Measurements from ENCODE around the gene STN1.

DNA sequence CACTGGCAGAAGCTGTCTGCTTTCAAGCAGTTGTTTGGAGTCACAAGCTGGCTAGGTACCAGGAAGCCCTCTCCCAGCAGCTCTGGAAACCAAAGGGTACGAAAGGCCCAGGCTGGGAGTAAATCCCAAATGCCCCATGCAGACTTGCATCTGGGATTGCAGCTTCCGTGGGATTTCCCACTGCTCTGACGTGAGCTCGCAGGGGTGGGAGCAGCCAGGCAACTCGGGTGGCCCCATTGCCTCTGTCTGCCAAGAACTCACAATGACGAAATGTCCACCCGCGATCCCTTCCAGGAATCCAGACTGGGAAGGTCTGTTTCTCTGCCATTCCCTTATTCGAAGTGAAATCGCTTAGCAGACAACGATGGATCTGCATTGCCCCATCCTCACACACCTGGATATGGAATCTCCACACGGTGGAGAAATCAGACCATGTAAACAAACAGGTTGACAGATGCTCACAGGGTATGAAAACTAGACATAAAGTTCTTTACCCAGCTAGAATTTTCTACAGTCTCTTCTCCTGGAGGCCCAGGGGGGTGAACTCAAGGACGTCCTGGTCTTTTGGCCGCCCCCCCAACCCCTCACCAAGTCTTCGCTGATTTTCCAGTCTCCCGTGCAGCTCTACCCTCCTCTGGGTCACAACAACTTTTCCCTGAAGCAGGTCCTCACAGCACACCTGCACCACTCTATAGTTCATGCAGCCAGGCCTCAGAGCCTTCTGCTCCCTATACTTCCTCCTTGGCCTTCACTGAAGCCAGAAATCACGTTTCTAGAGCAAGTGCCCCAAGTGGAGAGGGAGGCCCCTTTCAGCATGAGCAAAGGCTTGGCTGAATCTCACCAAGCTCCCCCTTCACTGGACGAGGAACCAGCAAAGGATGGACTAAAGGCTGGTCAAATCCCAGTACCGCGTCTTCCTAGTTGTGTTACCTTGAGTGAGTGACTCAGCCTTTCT is 82.6 kb downstream of the STN1 start:
- TF ChIP-seq, protein P1, sequence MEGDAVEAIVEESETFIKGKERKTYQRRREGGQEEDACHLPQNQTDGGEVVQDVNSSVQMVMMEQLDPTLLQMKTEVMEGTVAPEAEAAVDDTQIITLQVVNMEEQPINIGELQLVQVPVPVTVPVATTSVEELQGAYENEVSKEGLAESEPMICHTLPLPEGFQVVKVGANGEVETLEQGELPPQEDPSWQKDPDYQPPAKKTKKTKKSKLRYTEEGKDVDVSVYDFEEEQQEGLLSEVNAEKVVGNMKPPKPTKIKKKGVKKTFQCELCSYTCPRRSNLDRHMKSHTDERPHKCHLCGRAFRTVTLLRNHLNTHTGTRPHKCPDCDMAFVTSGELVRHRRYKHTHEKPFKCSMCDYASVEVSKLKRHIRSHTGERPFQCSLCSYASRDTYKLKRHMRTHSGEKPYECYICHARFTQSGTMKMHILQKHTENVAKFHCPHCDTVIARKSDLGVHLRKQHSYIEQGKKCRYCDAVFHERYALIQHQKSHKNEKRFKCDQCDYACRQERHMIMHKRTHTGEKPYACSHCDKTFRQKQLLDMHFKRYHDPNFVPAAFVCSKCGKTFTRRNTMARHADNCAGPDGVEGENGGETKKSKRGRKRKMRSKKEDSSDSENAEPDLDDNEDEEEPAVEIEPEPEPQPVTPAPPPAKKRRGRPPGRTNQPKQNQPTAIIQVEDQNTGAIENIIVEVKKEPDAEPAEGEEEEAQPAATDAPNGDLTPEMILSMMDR (IDR thresholded peaks at IDR 0.05), result no peak
- TF ChIP-seq JUND (IDR thresholded peaks at IDR 0.05), result no peak
- TF ChIP-seq TCF12 (IDR thresholded peaks at IDR 0.05), result no peak
- TF ChIP-seq, protein P2, sequence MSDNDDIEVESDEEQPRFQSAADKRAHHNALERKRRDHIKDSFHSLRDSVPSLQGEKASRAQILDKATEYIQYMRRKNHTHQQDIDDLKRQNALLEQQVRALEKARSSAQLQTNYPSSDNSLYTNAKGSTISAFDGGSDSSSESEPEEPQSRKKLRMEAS (IDR thresholded peaks at IDR 0.05; ENCODE audit: low read depth), result no peak
- TF ChIP-seq TEAD4 (IDR thresholded peaks at IDR 0.05; ENCODE audit: borderline replicate concordance, insufficient read depth), result no peak
- TF ChIP-seq EP300 (IDR thresholded peaks at IDR 0.05; ENCODE audit: borderline replicate concordance in 1 of 2, low read depth in 1 of 2, low read length in 1 of 2), result no peak
- TF ChIP-seq POLR2AphosphoS5 (IDR thresholded peaks at IDR 0.05; ENCODE audit: low read depth, low read length), result no peak
- TF ChIP-seq, protein P3, sequence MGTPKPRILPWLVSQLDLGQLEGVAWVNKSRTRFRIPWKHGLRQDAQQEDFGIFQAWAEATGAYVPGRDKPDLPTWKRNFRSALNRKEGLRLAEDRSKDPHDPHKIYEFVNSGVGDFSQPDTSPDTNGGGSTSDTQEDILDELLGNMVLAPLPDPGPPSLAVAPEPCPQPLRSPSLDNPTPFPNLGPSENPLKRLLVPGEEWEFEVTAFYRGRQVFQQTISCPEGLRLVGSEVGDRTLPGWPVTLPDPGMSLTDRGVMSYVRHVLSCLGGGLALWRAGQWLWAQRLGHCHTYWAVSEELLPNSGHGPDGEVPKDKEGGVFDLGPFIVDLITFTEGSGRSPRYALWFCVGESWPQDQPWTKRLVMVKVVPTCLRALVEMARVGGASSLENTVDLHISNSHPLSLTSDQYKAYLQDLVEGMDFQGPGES (IDR thresholded peaks at IDR 0.05; ENCODE audit: low read depth, low read length), result no peak
- TF ChIP-seq, protein P4, sequence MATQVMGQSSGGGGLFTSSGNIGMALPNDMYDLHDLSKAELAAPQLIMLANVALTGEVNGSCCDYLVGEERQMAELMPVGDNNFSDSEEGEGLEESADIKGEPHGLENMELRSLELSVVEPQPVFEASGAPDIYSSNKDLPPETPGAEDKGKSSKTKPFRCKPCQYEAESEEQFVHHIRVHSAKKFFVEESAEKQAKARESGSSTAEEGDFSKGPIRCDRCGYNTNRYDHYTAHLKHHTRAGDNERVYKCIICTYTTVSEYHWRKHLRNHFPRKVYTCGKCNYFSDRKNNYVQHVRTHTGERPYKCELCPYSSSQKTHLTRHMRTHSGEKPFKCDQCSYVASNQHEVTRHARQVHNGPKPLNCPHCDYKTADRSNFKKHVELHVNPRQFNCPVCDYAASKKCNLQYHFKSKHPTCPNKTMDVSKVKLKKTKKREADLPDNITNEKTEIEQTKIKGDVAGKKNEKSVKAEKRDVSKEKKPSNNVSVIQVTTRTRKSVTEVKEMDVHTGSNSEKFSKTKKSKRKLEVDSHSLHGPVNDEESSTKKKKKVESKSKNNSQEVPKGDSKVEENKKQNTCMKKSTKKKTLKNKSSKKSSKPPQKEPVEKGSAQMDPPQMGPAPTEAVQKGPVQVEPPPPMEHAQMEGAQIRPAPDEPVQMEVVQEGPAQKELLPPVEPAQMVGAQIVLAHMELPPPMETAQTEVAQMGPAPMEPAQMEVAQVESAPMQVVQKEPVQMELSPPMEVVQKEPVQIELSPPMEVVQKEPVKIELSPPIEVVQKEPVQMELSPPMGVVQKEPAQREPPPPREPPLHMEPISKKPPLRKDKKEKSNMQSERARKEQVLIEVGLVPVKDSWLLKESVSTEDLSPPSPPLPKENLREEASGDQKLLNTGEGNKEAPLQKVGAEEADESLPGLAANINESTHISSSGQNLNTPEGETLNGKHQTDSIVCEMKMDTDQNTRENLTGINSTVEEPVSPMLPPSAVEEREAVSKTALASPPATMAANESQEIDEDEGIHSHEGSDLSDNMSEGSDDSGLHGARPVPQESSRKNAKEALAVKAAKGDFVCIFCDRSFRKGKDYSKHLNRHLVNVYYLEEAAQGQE (IDR thresholded peaks at IDR 0.05; ENCODE audit: low read depth, low read length), result no peak
- TF ChIP-seq YY1 (IDR thresholded peaks at IDR 0.05; ENCODE audit: low read depth), result no peak
- no peak for TF ChIP-seq TAF1 (IDR thresholded peaks at IDR 0.05; ENCODE audit: borderline replicate concordance, low read depth, low read length)
- TF ChIP-seq SIN3A (IDR thresholded peaks at IDR 0.05; ENCODE audit: borderline replicate concordance, low read depth, low read length), result no peak
- TF ChIP-seq RFX5 (IDR thresholded peaks at IDR 0.05; ENCODE audit: low read length), result no peak
